Panc1 (cell line): ENCODE measurements around the gene CLDN9. TPM values are rescaled to one million over a fixed set of nuclear protein-coding genes. Genes with fewer than 3 reads are reported as not detected.

Experiments used
- ATAC-seq: fragments of 200-7000 bp; cut with Tn5 transposase; 2 replicates; pipeline ENCODE4 v1.9.1; 2020; ENCODE audit warnings: mild to moderate bottlenecking, moderate library complexity
- BruUV-seq: library from RNA; stranded (reverse); fragments of 400-500 nt; replicated peaks from 2 replicates; lab custom pipeline; 2021; lab: Mats Ljungman, UMichigan
- CTCF ChIA-PET: fragments of 300-600 bp; sonication (Branson Sonifier 250); formaldehyde crosslinking; loops from one replicate; lab custom pipeline; 2022; ENCODE audit warnings: antibody characterized with exemption; lab: Charles Lee
- POLR2A ChIA-PET: fragments of 300-600 bp; sonication (Branson Sonifier 250); formaldehyde crosslinking; loops from one replicate; lab custom pipeline; 2022; ENCODE audit warnings: antibody characterized with exemption; lab: Charles Lee
- DNase-seq: peaks from one replicate; pipeline ENCODE4 v3.0.0-alpha.2; 2010; ENCODE audit warnings: low read depth, low spot score
- H3K27ac ChIP-seq: 2 replicates; pipeline ENCODE4 v1.5.1; 2011; ENCODE audit warnings: mild to moderate bottlenecking, low read length, inconsistent platforms
- H3K27me3 ChIP-seq: fragments of 200-500 bp; sonication (Bioruptor generic); 2 replicates; pipeline ENCODE4 v1.6.0; 2014; ENCODE audit warnings: low read length, inconsistent platforms; ENCODE audit not compliant: control insufficient read depth, insufficient read depth
- H3K36me3 ChIP-seq: fragments of 200-500 bp; sonication (Bioruptor generic); 2 replicates; pipeline ENCODE4 v1.5.1; 2014; ENCODE audit warnings: inconsistent platforms, mild to moderate bottlenecking, low read length, moderate library complexity; ENCODE audit not compliant: control insufficient read depth, insufficient read depth
- H3K4me1 ChIP-seq: 2 replicates; pipeline ENCODE4 v1.5.1; 2011; ENCODE audit warnings: inconsistent platforms, mild to moderate bottlenecking, low read length, moderate library complexity; ENCODE audit not compliant: control insufficient read depth, insufficient read depth
- H3K4me3 ChIP-seq, 2 experiments: 2 replicates each; pipeline ENCODE4 v1.5.1; 2011 to 2012; ENCODE audit warnings: low read depth in 2 of 2, low read length in 2 of 2, mild to moderate bottlenecking in 2 of 2, inconsistent platforms in 1 of 2, moderate library complexity in 1 of 2
- H3K9me3 ChIP-seq: fragments of 200-500 bp; sonication (Bioruptor generic); 2 replicates; pipeline ENCODE4 v1.5.1; 2014; ENCODE audit warnings: low read depth, mild to moderate bottlenecking, inconsistent platforms, low read length, moderate library complexity; ENCODE audit not compliant: control insufficient read depth, insufficient read depth
- CTCF ChIP-seq: fragments of 450-650 bp; IDR thresholded peaks from 2 replicates; pipeline ENCODE4 v1.5.1; 2017; ENCODE audit warnings: mild to moderate bottlenecking
- POLR2AphosphoS5 ChIP-seq: IDR thresholded peaks from 2 replicates; pipeline ENCODE4 v1.6.1; 2012; ENCODE audit warnings: mild to moderate bottlenecking, low read depth, low read length, moderate library complexity
- REST ChIP-seq, 2 experiments: IDR thresholded peaks; 2 replicates each; pipeline ENCODE4 v1.6.1; 2011 to 2012; ENCODE audit warnings: low read depth in 2 of 2, control low read depth in 1 of 2, low read length in 1 of 2, mild to moderate bottlenecking in 1 of 2, moderate library complexity in 1 of 2; ENCODE audit not compliant: insufficient read depth in 1 of 2
- SIN3A ChIP-seq: IDR thresholded peaks from 2 replicates; pipeline ENCODE4 v1.6.1; 2012; ENCODE audit warnings: low read depth, mild to moderate bottlenecking, low read length, moderate library complexity, borderline replicate concordance; ENCODE audit not compliant: insufficient read depth
- TCF7L2 ChIP-seq: IDR thresholded peaks from 2 replicates; pipeline ENCODE4 v1.6.1; 2011; ENCODE audit warnings: mild to moderate bottlenecking, low read depth, low read length, inconsistent platforms
- in situ Hi-C: cut with HindIII; loops from 2 replicates; pipeline ENCODE4 v1.10.0; 2016; ENCODE audit warnings: low sequenced_read_pairs, low pct_unique_long_range_greater_than_20kb
- intact Hi-C: fragments of 100-400 bp; cut with micrococcal nuclease; formaldehyde crosslinking; loops from one replicate; pipeline ENCODE4 v1.10.0; 2022; ENCODE audit not compliant: unreplicated experiment
- total RNA-seq: library from RNA; stranded (reverse); gene quantifications from one replicate; pipeline ENCODE4 v1.2.1, GENCODE V29; 2021; ENCODE audit not compliant: unreplicated experiment

Gene CLDN9
- total RNA-seq, 1 experiment from 2014 or later: 1.6 TPM

- no TSS peak for BruUV-seq
- ChIA-PET CTCF (interaction anchor here (0.6 kb wide), 1 partner anchor 301 kb away, joined by 3 read pairs; no protein-coding TSS in a partner anchor), POLR2A (no interaction called here)
- ATAC-seq (no peak), DNase-seq (no peak)
- TF ChIP-seq REST (IDR thresholded peaks at IDR 0.05; ENCODE audit: insufficient read depth in 1 of 2, low read depth in 2 of 2, low read length in 1 of 2) (no peak), POLR2AphosphoS5 (no peak), TCF7L2 (no peak), SIN3A (no peak), CTCF (no peak)
- Histone ChIP-seq H3K4me1 (peaks cover 55% of the 10 kb centered on the region), H3K36me3 (peaks cover 2% of the 10 kb centered on the region; the same call in 1 of the 2 replicates), H3K27me3 (no peaks in the 10 kb centered on the region), H3K9me3 (no peaks in the 10 kb centered on the region), H3K27ac (no peak overlapping the region), H3K4me3 (no peak overlapping the region)
- intact Hi-C loops (no loop called here), in situ Hi-C loops (no loop called here)
Measured at GRCh38 chr16:2976201-2976600, 36.5 kb upstream of the CLDN9 start.

GRCh38 chr16:2976673-2977072, 36.0 kb upstream of the CLDN9 start:
- no peaks in the 10 kb centered on the region for H3K9me3 ChIP-seq
- TF ChIP-seq SIN3A (no peak), REST (IDR thresholded peaks at IDR 0.05; ENCODE audit: insufficient read depth in 1 of 2, low read depth in 2 of 2, low read length in 1 of 2) (no peak), TCF7L2 (no peak), POLR2AphosphoS5 (no peak), CTCF (no peak)
- peaks cover 2% of the 10 kb centered on the region; the same call in 1 of the 2 replicates for H3K36me3 ChIP-seq
- in situ Hi-C loops (no loop called here), intact Hi-C loops (no loop called here)
- H3K27me3 ChIP-seq: no peaks in the 10 kb centered on the region
- DNase-seq: no peak
- H3K4me1 ChIP-seq: peaks cover 55% of the 10 kb centered on the region
- CTCF ChIA-PET: no interaction called here
- POLR2A ChIA-PET: no interaction called here
- H3K4me3 ChIP-seq: no peak overlapping the region
- no peak overlapping the region for H3K27ac ChIP-seq
- BruUV-seq: no TSS peak
- no peak for ATAC-seq
